Myometrial cell (primary cell): ENCODE data around the gene ZBTB7B. TPM values are rescaled to one million over a fixed set of nuclear protein-coding genes. Genes with fewer than 3 reads are reported as not detected.

Source experiments
- total RNA-seq: library from RNA; depleted of rRNA; stranded (reverse); fragments of >200 nt; gene quantifications from 2 replicates; pipeline ENCODE4 v1.2.3, GENCODE V29; 2015

ZBTB7B gene
- 10.8 and 14.7 TPM in 2 replicates for total RNA-seq

DNA sequence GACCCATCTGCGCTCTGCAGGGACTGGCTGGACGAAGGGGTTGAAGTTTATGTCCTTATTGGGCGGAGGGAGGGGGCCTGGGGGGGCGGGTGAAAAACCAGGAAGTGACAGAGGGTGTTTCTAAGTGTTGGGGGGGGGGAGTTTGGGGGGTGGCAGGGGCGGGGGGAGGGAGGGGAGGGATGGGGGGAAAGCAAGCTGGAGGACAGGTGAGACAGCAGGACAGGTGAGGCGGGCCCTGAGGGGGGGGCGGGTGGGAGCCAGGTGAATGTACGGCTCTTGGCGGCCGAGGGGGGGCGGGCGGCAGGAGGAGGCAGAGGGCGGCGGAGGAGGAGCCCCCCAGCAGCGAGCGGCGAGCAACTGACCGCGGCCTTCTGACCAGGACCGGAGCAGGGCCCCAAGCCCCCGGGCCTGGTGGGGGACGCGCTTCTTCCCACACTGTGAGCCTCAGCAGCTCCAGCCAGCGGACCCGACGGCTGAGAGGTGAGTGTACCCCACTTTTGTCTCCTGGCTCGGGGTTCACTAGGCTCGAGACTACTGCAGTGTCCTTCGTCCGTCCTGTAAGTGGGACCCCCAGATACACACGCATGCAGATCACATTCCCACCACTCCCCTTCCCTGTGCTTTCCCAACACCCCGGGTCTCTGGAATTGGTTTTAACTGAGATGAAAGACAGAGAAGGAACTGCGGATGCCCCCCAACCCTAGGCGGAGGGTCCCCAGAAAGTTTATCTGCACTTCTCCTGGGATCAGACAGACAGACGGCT lies at the start of gene ZBTB7B:
TSS of gene ZBTB7B (plus strand) at position 339 of the 763 bp plus-strand sequence. CDS start 11,859 bp downstream, outside the sequence.

DNA sequence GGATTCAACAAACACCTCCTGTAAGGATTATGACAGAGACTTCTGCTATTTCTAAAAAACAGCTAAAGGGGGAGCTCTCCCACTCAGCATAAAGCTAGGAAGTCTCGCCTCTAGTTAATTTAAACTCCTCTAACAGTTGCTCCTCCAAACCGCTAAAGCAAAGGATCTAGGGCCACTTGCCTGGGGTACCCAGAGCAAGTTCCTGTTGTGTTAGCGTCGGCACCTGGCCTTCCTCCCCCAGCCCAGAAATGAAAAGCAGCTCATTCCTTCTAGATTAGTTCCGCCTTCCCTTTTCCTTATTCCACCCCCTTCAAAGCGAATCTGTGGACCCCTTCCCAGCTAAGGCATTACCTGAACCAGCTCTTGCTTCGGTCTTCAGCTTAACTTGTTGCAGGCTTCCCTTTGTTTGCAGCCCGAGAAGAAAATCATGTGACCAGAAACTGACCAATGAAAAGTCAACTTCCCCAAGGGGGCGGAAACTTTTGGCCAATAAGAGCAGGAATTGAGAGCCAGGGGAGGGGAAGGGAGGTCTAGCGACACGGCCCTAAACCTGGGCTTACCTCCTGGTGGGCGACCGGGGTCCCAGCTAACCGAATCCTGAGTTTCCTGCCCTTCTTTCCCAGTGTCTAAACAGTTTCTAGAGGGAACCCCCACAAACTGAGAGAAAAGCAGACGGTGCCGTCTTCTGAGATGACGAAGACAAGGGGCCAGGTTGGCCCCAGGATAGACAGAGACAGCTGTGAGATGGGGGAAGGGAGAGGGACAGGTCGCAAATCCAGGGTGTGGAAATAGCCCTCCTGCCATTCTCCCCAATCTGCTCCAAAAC lies 46.7 kb upstream of the ZBTB7B start, which contains the start of gene PBXIP1:
TSS of gene PBXIP1 (minus strand) at position 382 of the 826 bp plus-strand sequence. CDS start 2,378 bp downstream, outside the sequence.

DNA sequence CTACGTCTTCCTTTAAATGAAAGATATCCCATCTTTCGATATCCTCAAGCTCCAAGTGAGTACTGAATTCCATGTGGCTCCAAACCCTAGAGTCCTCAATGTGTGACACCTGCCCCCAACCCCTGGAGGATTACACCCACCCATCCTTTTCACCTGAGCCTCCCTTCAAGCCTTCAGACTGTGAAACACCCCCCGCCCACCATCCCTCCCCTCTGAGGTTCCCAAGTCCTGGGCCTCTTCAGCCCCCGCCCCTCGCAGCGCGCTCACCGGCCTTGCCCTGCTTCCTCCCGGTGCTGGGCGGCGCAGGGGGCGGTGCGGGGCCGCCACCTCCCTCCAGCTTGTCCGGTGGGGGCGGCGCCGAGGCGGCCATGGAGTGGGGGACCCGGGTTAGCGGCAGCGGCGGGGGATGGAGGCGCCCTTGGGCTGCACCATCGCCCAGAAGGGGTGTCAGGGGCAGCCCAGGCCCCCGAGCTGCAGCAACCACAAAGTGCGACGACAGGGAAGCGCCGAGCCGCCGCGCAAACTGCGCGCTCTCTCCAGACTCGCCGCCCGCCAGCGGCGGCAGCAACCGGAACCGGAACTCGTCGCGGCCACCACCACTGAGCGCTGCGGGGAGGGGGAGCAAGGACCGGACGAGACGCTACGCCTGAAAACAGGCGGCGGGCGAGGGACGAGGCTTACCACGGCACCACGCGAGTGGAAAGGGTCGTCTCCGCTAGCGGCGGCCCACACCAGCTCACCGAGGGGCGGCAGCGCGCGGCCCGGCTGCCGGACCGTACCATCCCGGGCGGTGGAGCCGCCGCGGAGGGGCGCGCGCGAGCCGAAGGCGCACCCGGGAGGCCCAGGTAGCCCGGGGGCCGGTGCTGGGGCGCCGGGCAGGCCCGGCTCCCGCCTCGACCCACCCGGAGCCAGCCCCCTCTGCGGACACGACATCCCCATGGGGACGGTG lies 41.1 kb upstream of the ZBTB7B start, which contains the start of gene PYGO2:
TSS of gene PYGO2 (minus strand) at position 576 of the 949 bp plus-strand sequence. CDS start at position 370, 206 bp downstream.

DNA sequence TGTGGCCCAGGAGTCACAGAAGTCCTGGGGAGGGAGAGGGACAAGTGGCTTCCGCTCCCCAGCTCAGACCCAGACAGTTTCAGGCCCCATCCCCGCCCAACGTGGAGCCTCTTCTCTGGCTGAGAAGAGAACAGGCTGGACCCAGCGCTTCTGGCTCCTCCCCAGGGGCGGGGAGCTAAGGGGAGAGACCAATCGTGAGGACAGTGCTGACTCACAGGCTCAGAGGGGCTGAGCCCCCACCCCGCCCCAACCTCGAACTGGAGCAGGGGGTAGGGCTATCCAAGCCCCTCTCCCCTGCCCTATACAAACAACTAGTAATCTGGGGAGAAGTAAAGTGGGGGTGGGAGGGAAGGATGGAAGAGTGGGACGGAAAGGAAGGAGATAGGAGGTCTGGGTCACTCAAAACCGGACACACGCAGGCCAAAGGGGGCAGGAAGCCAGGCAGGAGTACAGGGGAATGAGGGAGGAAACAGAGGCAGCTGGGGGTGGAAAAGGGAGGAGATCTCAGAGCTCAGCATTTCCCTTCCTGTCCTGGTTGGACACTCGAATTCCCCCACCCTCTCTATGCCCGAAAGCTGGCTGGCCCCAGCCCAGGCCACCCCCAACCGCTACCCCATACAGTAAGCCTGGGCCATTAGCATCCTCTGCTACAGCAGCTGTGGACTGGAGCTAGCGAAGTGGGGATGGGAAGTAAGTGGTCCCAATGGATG lies 31.8 kb upstream of the ZBTB7B start, which contains the start of gene SHC1:
TSS of gene SHC1 (minus strand) at position 117 of the 710 bp plus-strand sequence. CDS start 221 bp downstream, outside the sequence.

DNA sequence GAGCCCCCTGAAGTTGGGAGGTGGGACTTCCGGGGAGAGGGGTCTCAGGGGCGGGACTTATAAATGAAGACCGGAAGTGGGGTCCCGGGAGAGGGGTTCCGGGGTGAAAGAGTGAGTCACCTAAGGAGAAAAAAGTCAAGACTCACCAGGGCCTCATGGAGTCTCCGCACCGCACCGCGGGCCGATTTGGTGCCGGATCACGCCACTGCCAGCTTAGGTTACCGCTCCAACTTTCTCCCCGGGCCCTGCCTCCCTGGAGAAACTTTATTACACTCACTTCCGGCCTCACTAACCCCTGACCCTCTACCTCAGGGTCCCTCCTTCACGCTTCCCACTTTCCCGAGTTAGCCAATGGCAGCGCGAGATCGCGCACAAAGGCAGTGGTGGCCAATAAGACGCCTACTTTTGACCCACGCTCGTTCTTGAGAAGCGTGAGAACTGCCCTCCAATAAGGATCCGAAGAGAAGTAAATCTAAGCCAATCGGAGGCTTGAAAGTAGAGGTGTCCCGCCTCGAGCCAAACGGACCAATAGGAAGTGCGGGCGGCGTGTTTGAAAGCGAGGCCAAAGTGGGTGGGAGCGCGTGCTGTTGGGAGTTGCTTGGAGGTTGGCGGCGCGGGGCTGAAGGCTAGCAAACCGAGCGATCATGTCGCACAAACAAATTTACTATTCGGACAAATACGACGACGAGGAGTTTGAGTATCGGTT lies 28.3 kb upstream of the ZBTB7B start, which contains the start of gene CKS1B:
TSS of gene CKS1B (plus strand) at position 580 of the 706 bp plus-strand sequence. CDS start at position 645, 65 bp downstream.

DNA sequence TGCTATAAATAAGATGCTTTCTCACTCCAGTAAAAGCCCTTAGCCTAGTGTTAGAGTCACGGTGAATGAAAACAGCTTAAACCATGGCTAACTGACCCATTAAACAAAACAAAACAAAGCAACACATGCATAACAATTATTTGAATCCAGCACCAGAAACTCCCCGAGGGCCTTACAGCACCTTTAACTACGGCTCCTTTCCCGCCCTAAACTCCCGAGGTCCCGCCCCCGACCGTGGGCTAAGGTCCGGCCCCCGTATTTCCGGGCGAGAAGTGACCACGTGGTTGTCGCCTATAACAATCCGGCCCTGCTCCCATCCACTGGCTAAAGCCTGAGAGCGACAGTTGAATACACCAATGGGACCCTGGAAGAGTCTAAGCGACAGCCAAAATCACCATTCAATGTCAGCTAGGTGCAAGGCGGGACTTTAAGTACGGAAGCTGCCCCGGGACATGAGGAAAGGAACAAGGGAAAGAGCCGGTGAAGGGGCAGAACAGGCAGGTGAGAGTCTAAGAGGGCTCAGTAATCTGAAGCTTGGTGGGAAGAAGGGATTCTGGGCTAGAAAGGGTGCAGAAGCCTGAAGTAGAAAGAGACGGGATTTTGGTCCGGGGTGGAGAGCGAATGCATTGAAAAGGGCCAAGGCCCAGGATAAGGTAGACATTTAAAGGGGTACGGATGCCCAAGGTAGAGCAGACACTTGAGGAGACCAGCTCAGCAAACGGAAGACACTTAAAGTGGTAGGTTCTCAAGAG lies 19.5 kb upstream of the ZBTB7B start, which contains the start of gene FLAD1:
TSS of gene FLAD1 (plus strand) at position 448 of the 752 bp plus-strand sequence. CDS start 351 bp downstream, outside the sequence.

DNA sequence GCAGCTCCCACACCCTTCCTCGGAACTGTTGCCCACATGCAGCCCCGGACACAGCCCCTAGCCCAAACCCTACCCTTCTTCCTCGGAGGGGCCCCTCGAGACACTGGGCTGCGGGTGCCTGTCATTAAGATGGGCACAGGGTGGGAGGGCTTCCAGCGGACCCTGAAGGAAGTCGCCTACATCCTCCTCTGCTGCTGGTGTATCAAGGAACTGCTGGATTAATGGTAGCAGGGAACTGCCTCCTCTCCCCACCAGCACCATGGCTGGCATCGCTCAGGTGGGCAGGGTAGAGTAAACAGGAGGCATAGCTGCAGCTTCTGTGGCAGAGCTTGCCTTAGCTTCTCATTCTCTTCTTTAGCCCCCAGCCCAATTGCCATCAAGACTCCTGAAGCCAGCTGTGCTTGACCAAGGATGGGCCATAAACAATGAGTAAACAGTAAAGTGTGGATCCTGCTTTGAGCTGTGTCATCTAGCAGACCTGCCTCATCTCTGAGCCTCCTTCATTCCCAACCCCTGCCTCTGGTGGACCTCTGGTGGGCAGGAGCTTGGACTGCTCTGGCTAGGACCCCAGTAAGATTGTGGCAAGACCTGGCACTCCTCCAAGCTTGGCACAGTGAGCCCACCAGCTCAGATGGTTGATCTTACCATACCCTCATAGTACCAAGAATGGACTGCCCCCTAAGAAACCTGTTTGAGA lies 8.9 kb upstream of the ZBTB7B start, which contains the start of gene LENEP:
TSS of gene LENEP (plus strand) at position 15 of the 697 bp plus-strand sequence. CDS start at position 37, 22 bp downstream.

DNA sequence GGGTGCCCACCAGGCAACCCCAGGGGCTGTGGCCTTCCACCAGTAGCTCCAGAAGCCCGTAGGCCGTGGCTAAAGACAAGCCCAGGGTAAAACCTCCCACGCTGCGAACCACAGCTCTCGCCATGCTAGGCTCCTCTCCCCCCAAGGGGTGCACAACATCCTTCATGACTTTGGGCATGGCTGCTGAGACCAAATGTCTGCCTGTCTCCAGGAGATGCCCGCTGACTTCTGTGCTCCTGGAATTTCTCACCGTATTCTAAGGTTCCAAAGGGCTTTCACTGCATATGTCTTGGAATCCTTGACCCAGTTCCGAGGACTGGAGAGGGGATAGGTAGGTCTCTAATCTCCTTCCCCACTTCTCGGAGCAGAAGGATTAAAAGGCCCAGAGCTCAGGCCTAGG lies 30.9 kb downstream of the ZBTB7B start, which contains the start of the genes DCST1 and DCST2:
TSS of gene DCST1 (plus strand) at position 301 of the 400 bp plus-strand sequence. CDS start 213 bp downstream, outside the sequence.
TSS of gene DCST2 (minus strand) at position 258 of the 400 bp plus-strand sequence. CDS start at position 178, 80 bp downstream.

DNA sequence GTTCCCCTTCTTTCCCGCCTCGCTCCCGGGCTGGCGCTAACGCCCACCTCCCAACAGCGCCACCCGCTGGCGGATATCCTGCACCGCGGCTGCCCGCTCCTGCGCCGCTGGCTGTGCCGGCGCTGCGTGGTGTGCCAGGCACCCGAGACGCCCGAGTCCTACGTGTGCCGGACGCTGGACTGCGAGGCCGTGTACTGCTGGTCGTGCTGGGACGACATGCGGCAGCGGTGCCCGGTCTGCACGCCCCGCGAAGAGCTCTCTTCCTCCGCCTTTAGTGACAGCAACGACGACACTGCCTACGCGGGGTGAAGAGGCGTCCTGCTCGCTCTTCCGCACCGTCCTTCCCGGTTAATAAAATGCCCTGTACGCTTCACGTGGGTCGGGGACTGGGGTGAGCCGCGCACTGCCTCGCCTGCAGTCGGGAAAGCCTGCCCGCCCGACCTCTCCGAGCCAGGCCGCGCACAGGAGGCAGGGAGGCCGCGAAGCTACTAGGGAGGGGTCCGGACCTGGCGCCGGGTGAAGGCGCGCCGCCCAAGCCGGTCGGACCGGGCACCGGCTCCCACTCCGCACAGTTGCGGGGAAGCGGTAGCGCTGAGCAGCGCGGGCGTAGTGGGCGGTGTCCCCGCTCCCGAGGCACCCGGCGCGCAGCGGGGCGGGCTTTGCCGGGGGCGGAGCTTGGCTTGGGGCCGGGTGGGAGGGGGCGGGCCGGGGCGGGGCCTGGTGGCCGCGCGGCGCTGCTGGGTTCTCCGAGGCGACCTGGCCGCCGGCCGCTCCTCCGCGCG lies 48.1 kb downstream of the ZBTB7B start, which contains the start of gene ADAM15:
TSS of gene ADAM15 (plus strand) at position 757 of the 782 bp plus-strand sequence. CDS start 71 bp downstream, outside the sequence.

DNA sequence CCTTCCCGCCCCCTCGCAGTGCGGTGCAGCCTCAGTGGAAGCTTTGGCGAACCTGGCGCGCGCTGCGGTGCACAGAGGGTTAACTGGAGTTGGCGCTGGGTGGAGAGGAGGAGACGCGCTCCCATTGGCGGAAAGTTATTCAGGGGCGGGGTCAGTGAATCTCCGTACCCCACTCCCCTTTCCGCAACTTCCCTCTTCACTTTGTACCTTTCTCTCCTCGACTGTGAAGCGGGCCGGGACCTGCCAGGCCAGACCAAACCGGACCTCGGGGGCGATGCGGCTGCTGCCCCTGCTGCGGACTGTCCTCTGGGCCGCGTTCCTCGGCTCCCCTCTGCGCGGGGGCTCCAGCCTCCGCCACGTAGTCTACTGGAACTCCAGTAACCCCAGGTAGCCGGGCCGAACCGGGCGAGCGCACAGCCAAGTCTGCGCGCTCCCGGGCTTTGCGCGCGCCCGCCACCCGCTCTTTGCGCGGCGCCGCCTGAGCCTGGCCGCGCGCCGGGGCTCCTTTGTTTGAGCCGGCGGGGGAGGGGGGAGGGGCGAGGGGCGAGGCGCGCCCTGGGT lies 61.0 kb downstream of the ZBTB7B start, which contains the start of gene EFNA4:
TSS of gene EFNA4 (plus strand) at position 191 of the 561 bp plus-strand sequence. CDS start at position 275, 84 bp downstream.

Other genes with a start within 250 kb of the ZBTB7B start
- not detected in 2 replicates for gene KCNN3, start 132.5 kb upstream of the ZBTB7B start, total RNA-seq
- 14.1 and 14.2 TPM in 2 replicates for gene PMVK, start 66.1 kb upstream of the ZBTB7B start, total RNA-seq
- 45.0 and 48.2 TPM in 2 replicates for gene PBXIP1, start 46.7 kb upstream of the ZBTB7B start, total RNA-seq
- 14.2 and 16.1 TPM in 2 replicates for gene PYGO2, start 41.0 kb upstream of the ZBTB7B start, total RNA-seq
- gene SHC1, start 32.1 kb upstream of the ZBTB7B start, total RNA-seq = 329 and 340 TPM in 2 replicates
- 84.4 and 128 TPM in 2 replicates for gene CKS1B, start 28.1 kb upstream of the ZBTB7B start, total RNA-seq
- gene FLAD1, start 19.5 kb upstream of the ZBTB7B start, total RNA-seq = 31.4 and 42.1 TPM in 2 replicates
- gene LENEP, start 9.2 kb upstream of the ZBTB7B start, total RNA-seq = not detected in 2 replicates
- 0.18 and 0.29 TPM in 2 replicates for gene DCST2, start 31.0 kb downstream of the ZBTB7B start, total RNA-seq
- gene DCST1, start 31.0 kb downstream of the ZBTB7B start, total RNA-seq = not detected in 2 replicates
- 84.7 and 112 TPM in 2 replicates for gene ADAM15, start 48.5 kb downstream of the ZBTB7B start, total RNA-seq
- gene EFNA4, start 60.9 kb downstream of the ZBTB7B start, total RNA-seq = 4.6 and 7.8 TPM in 2 replicates
- gene EFNA3, start 76.0 kb downstream of the ZBTB7B start, total RNA-seq = 0.53 and 0.58 TPM in 2 replicates
- gene EFNA1, start 125.1 kb downstream of the ZBTB7B start, total RNA-seq = not detected in 2 replicates
- gene SLC50A1, start 133.1 kb downstream of the ZBTB7B start, total RNA-seq = 78.3 and 119 TPM in 2 replicates
- gene DPM3, start 137.7 kb downstream of the ZBTB7B start, total RNA-seq = 218 and 219 TPM in 2 replicates
- 192 and 276 TPM in 2 replicates for gene KRTCAP2, start 170.5 kb downstream of the ZBTB7B start, total RNA-seq
- 3.7 and 5.8 TPM in 2 replicates for gene TRIM46, start 171.0 kb downstream of the ZBTB7B start, total RNA-seq
- gene THBS3, start 205.1 kb downstream of the ZBTB7B start, total RNA-seq = 19.0 and 21.3 TPM in 2 replicates
- 105 and 129 TPM in 2 replicates for gene MTX1, start 205.9 kb downstream of the ZBTB7B start, total RNA-seq